ENCODE data around the gene SDCCAG8. TPM values are rescaled to one million over a fixed set of nuclear protein-coding genes. Genes with fewer than 3 reads are reported as not detected.
A peak's percentile ranks its signal among the peaks of the same experiment; 100 is the strongest.

SDCCAG8 gene
- polyA plus RNA-seq, 2 of the 4 experiments (the other 2 are of a cell fraction), result 48.8 to 64.8 TPM

GRCh38 chr1:243246916-243247315 lies 8.9 kb upstream of the SDCCAG8 start:
- TF ChIP-seq ATOH8 (CRISPR knock-in tag; IDR thresholded peaks at IDR 0.05; ENCODE audit: low read depth) (no peak), HOXB5 (CRISPR knock-in tag; IDR thresholded peaks at IDR 0.05) (no peak), EHF (CRISPR knock-in tag; IDR thresholded peaks at IDR 0.05) (no peak), CHD4 (IDR thresholded peaks at IDR 0.05; ENCODE audit: borderline replicate concordance) (no peak), BCL3 (IDR thresholded peaks at IDR 0.05) (no peak)
- POLR2A ChIA-PET, result no interaction called here
- Histone ChIP-seq H3K4me2 (no peak overlapping the region), H3K4me3 (no peak overlapping the region), H3K9me3 (no peaks in the 10 kb centered on the region), H3K27ac (no peak overlapping the region; a peak in 1 of 6 replicates), H3K4me1 (peaks cover 17% of the 10 kb centered on the region)
- CTCF ChIA-PET, result no interaction called here
- DNase-seq (ENCODE audit: low read depth in 1 of 2, low spot score in 1 of 2) (no peak), ATAC-seq (no peak), FAIRE-seq (no peak)
- 98% methylated on average over 1 of the region's 1 CpG for WGBS (ENCODE audit: missing lambda C conversion rate)

GRCh38 chr1:243247901-243248300 lies 7.9 kb upstream of the SDCCAG8 start:
- no peak overlapping the region for H3K27ac ChIP-seq
- 84% methylated on average over 3 of the region's 3 CpGs for WGBS (ENCODE audit: missing lambda C conversion rate)
- H3K9me3 ChIP-seq, result no peaks in the 10 kb centered on the region
- CTCF ChIA-PET, result no interaction called here
- POLR2A ChIA-PET, result no interaction called here
- peaks cover 26% of the 10 kb centered on the region for H3K4me1 ChIP-seq
- TF ChIP-seq CBX2 (IDR thresholded peaks at IDR 0.05; ENCODE audit: borderline replicate concordance, low read depth) (no peak), RNF2 (IDR thresholded peaks at IDR 0.05; ENCODE audit: borderline replicate concordance, low read depth) (no peak), HOXA7 (CRISPR knock-in tag; IDR thresholded peaks at IDR 0.05) (no peak)
- no peak overlapping the region for H3K4me3 ChIP-seq
- no peak for DNase-seq (ENCODE audit: low read depth in 1 of 2, low spot score in 1 of 2)
- H3K4me2 ChIP-seq, result no peak overlapping the region
- no peak for FAIRE-seq
- no peak for ATAC-seq

- Histone ChIP-seq H3K4me2 (no peak overlapping the region), H3K27ac (no peak overlapping the region), H3K9me3 (no peaks in the 10 kb centered on the region), H3K4me1 (peaks cover 28% of the 10 kb centered on the region), H3K4me3 (no peak overlapping the region)
- 93% methylated on average over 3 of the region's 3 CpGs for WGBS (ENCODE audit: missing lambda C conversion rate)
- ChIA-PET POLR2A (no interaction called here), CTCF (no interaction called here)
- TF ChIP-seq FOSL2 (IDR thresholded peaks at IDR 0.05) (no peak), FOSL2 (CRISPR knock-in tag; IDR thresholded peaks at IDR 0.05) (no peak), ZC3H11A (IDR thresholded peaks at IDR 0.05) (peak; percentile 83)
- ATAC-seq, result no peak
- DNase-seq (ENCODE audit: low read depth in 1 of 2, low spot score in 1 of 2), result no peak
- no peak for FAIRE-seq
Observed at GRCh38 chr1:243249214-243249613, 6.6 kb upstream of the SDCCAG8 start.

GRCh38 chr1:243250102-243250501 lies 5.7 kb upstream of the SDCCAG8 start:
- Histone ChIP-seq H3K4me3 (no peak overlapping the region), H3K4me1 (peaks cover 28% of the 10 kb centered on the region), H3K27ac (no peak overlapping the region), H3K9me3 (no peaks in the 10 kb centered on the region), H3K4me2 (no peak overlapping the region)
- CTCF ChIA-PET, result interaction anchor here (0.7 to 1.4 kb wide), 2 partner anchors 13 to 36 kb away, joined by 3 read pairs; no protein-coding TSS in a partner anchor
- DNase-seq (ENCODE audit: low read depth in 1 of 2, low spot score in 1 of 2) (no peak), FAIRE-seq (no peak), ATAC-seq (no peak)
- POLR2A ChIA-PET, result no interaction called here
- TF ChIP-seq MAZ (IDR thresholded peaks at IDR 0.05; ENCODE audit: borderline replicate concordance, low read depth, low read length) (no peak), ZNF302 (CRISPR knock-in tag; IDR thresholded peaks at IDR 0.05) (no peak), KDM1A (IDR thresholded peaks at IDR 0.05; ENCODE audit: low read depth) (no peak), CEBPB (IDR thresholded peaks at IDR 0.05) (no peak), CHD4 (IDR thresholded peaks at IDR 0.05; ENCODE audit: borderline replicate concordance) (no peak), HDAC2 (IDR thresholded peaks at IDR 0.05) (no peak), NR3C1 (IDR thresholded peaks at IDR 0.05) (no peak), CBX2 (IDR thresholded peaks at IDR 0.05; ENCODE audit: borderline replicate concordance, low read depth) (no peak), HOXB5 (CRISPR knock-in tag; IDR thresholded peaks at IDR 0.05) (no peak), NPAS2 (CRISPR knock-in tag; IDR thresholded peaks at IDR 0.05; ENCODE audit: borderline replicate concordance) (no peak), BHLHE40 (IDR thresholded peaks at IDR 0.05; ENCODE audit: low read depth, low read length) (no peak), CHD2 (IDR thresholded peaks at IDR 0.05; ENCODE audit: low read length, partially characterized antibody) (no peak), HEYL (CRISPR knock-in tag; IDR thresholded peaks at IDR 0.05) (no peak), KDM5A (IDR thresholded peaks at IDR 0.05) (no peak)
- WGBS (ENCODE audit: missing lambda C conversion rate), result 85% methylated on average over 3 of the region's 3 CpGs

All from A549 (cell line).